Measurements from ENCODE around the gene WBP2NL.

WBP2NL gene

DNA sequence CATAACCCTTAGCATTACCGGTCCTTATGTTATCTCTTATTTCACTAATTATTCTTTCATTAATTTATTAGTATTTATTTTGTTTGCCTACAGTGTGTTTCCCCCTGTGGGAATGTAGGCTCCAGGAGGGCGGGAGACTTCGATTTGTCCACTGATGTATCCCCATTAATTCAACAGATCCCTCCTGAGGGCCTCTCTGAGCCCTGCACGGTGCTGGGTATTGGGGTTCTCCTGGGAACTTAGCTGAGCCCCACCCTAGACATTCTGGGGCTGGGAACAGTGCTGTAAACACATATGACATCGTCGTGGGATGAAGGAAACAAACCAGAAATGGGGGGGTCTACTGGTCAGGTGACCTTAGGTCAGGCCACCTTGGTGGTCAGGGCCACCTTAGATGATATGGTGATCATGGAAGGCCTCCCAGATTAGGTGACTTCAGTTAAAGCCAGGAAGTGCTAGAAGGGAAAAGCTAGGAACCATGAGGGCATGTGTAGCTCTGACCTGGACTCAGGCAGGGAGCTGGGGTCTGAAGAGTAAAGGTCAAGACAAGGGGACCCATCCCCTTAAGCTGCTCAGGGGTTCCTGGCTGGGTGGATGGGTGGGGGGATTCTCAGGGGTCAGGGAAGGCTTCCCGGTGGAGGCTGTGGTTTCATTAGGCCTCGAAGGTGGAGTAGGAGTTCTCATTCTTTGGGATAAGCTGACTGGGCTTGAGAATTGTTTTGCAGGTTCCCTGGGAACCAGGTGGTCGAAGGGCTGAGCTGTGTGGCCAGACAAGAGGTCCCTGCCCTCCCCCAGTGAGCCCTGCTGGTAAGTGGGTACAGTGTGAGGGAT lies 76.5 kb downstream of the WBP2NL start:
- no peak for DNase-seq

DNA sequence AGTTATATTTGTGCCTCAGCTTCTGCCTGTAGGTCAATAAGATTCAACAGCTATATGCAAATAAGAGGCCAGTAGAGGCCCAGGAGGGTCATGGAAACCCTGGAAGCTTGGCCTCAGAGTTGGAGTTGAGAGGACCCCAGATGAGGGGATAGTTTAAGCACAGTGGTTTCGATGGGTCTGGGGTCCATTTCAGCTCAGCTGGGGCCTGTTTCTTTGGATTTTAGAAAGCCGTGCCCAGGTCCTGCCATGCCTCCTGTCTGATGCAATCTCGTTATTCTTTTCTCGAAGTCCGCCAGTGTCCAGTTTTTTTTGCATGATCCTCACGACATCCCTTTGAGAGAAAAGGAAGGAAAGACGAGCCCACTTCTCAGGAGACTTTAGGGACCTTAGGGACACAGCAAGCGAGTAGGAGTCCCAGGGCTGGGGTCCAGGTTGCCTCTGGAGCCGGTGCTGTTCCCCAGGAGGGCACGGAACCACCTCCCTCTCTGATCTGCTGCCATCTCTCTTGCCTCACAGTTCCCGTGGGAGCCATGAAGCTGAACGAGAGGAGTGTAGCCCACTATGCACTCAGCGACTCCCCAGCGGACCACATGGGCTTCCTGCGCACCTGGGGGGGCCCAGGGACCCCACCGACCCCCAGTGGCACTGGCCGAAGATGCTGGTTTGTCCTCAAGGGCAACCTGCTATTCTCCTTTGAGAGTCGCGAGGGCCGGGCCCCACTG lies 78.3 kb downstream of the WBP2NL start:
- no peak for DNase-seq

DNA sequence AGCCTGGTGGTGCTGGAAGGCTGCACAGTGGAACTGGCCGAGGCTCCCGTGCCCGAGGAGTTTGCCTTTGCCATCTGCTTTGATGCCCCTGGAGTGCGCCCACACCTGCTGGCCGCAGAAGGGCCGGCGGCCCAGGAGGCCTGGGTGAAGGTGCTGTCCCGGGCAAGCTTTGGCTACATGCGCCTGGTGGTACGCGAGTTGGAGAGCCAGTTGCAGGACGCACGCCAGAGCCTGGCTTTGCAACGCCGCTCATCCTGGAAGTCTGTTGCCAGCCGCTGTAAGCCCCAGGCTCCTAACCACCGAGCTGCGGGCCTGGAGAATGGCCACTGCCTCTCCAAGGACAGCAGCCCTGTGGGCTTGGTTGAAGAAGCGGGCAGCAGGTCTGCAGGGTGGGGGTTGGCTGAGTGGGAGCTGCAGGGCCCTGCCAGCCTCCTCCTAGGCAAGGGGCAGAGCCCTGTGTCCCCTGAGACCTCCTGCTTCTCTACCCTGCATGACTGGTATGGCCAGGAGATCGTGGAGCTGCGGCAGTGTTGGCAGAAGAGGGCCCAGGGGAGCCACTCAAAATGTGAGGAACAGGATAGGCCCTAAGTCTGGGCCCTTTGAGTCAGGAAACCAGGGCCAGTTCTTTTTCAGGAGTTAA lies 79.0 kb downstream of the WBP2NL start:
- DNase-seq = no peak
